ENCODE measurements around the gene NOX3. TPM values are rescaled to one million over a fixed set of nuclear protein-coding genes. Genes with fewer than 3 reads are reported as not detected.

The NOX3 gene
- total and polyA plus RNA-seq, 4 donors, result not detected

- ATAC-seq (ENCODE audit: insufficient read depth, low FRiP score), result no peak
- no peak for TF ChIP-seq CTCF (IDR thresholded peaks at IDR 0.05; ENCODE audit: control extremely low read depth, extremely low read depth)
These were observed 18.5 kb downstream of the NOX3 start for GRCh38 chr6:155436981-155437749.

GRCh38 chr6:155434829-155435423 is 20.7 kb downstream of the NOX3 start:
- H3K4me3 ChIP-seq, result no peak overlapping the region
- ATAC-seq (ENCODE audit: insufficient read depth, low FRiP score) (no peak), DNase-seq (no peak)
- no peaks in the 10 kb centered on the region for H3K27me3 ChIP-seq (ENCODE audit: control insufficient read depth in 3 of 3, insufficient read depth in 3 of 3, low read length in 2 of 3)
- no peak overlapping the region for H3K9ac ChIP-seq (ENCODE audit: insufficient read depth in 1 of 2, low read length in 2 of 2)
- no peaks in the 10 kb centered on the region for H3K36me3 ChIP-seq (ENCODE audit: control insufficient read depth in 4 of 4, insufficient read depth in 4 of 4, low read length in 4 of 4)
- no peak for TF ChIP-seq CTCF (IDR thresholded peaks at IDR 0.05; ENCODE audit: control extremely low read depth, extremely low read depth)
- H3K9me3 ChIP-seq (ENCODE audit: control insufficient read depth in 4 of 4, insufficient read depth in 3 of 4, low read length in 3 of 4), result no peaks in the 10 kb centered on the region
- H3K27ac ChIP-seq (ENCODE audit: low read depth in 1 of 2, low read length in 1 of 2), result no peak overlapping the region
- WGBS, 2 donors, result 94 to 96% methylated on average over 13 of the region's 13 CpGs
- H3K4me1 ChIP-seq (ENCODE audit: control insufficient read depth in 5 of 5, insufficient read depth in 5 of 5, low read length in 5 of 5), result peaks cover 0 to 31% (median 5%) of the 10 kb centered on the region in 5 donors

More at GRCh38 chr6:155436981-155437749, 18.5 kb downstream of the NOX3 start:
- H3K27ac ChIP-seq (ENCODE audit: low read depth in 1 of 2, low read length in 1 of 2), result no peak overlapping the region
- H3K4me1 ChIP-seq (ENCODE audit: control insufficient read depth in 5 of 5, insufficient read depth in 5 of 5, low read length in 5 of 5), result peaks cover 0 to 37% (median 5%) of the 10 kb centered on the region in 5 donors
- no peaks in the 10 kb centered on the region for H3K36me3 ChIP-seq (ENCODE audit: control insufficient read depth in 4 of 4, insufficient read depth in 4 of 4, low read length in 4 of 4)
- DNase-seq, result peak; percentile 73 to 96 (median 95)
- no peak overlapping the region for H3K9ac ChIP-seq (ENCODE audit: insufficient read depth in 1 of 2, low read length in 2 of 2)
- H3K9me3 ChIP-seq (ENCODE audit: control insufficient read depth in 4 of 4, insufficient read depth in 3 of 4, low read length in 3 of 4), result no peaks in the 10 kb centered on the region
- no peak overlapping the region for H3K4me3 ChIP-seq
- no peaks in the 10 kb centered on the region for H3K27me3 ChIP-seq (ENCODE audit: control insufficient read depth in 3 of 3, insufficient read depth in 3 of 3, low read length in 2 of 3)
- 66 to 81% methylated on average over 5 of the region's 5 CpGs for WGBS, 2 donors

GRCh38 chr6:155434096-155434495 is 21.5 kb downstream of the NOX3 start:
- no peak for ATAC-seq (ENCODE audit: insufficient read depth, low FRiP score)
- Histone ChIP-seq H3K36me3 (ENCODE audit: control insufficient read depth in 4 of 4, insufficient read depth in 4 of 4, low read length in 4 of 4) (no peaks in the 10 kb centered on the region), H3K9me3 (ENCODE audit: control insufficient read depth in 4 of 4, insufficient read depth in 3 of 4, low read length in 3 of 4) (no peaks in the 10 kb centered on the region), H3K9ac (ENCODE audit: insufficient read depth in 1 of 2, low read length in 2 of 2) (no peak overlapping the region), H3K4me1 (ENCODE audit: control insufficient read depth in 5 of 5, insufficient read depth in 5 of 5, low read length in 5 of 5) (peaks cover 0 to 31% (median 5%) of the 10 kb centered on the region in 5 donors), H3K4me3 (no peak overlapping the region), H3K27ac (ENCODE audit: low read depth in 1 of 2, low read length in 1 of 2) (no peak overlapping the region), H3K27me3 (ENCODE audit: control insufficient read depth in 3 of 3, insufficient read depth in 3 of 3, low read length in 2 of 3) (no peaks in the 10 kb centered on the region)
- TF ChIP-seq CTCF (IDR thresholded peaks at IDR 0.05; ENCODE audit: control extremely low read depth, extremely low read depth), result no peak
- 92 to 96% methylated on average over 8 of the region's 8 CpGs for WGBS, 2 donors
- no peak for DNase-seq

Measured in lung (tissue), 12 donors.